ENCODE results near the gene BCAR1.
"Not testable (repeated sequence)": the region's sequence is repeated elsewhere in the genome, so short reads cannot be mapped to it uniquely, and the experiment has no call there.

BCAR1 gene

DNA sequence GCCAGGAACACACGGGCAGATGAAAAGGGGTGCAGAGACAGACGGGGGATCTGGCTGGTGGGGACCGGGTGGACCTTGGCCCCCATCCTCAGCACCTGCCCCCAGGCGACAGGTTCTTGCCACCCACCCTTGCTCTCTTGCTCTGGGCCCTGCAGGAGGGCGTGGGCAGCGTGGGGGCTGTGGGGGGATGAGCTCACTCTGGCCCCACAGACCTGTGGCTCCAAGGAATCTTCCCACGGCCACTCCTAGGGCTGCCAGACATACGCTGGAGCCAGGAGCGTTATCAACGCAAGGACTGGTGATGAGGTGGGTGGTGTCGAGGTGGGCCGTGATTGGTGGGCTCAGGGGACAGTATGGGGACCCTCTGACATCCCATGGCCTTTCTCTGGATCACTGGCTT lies 26.3 kb downstream of the BCAR1 start:
- DNase-seq (ENCODE audit: low read depth in 2 of 2) = no peak

DNA sequence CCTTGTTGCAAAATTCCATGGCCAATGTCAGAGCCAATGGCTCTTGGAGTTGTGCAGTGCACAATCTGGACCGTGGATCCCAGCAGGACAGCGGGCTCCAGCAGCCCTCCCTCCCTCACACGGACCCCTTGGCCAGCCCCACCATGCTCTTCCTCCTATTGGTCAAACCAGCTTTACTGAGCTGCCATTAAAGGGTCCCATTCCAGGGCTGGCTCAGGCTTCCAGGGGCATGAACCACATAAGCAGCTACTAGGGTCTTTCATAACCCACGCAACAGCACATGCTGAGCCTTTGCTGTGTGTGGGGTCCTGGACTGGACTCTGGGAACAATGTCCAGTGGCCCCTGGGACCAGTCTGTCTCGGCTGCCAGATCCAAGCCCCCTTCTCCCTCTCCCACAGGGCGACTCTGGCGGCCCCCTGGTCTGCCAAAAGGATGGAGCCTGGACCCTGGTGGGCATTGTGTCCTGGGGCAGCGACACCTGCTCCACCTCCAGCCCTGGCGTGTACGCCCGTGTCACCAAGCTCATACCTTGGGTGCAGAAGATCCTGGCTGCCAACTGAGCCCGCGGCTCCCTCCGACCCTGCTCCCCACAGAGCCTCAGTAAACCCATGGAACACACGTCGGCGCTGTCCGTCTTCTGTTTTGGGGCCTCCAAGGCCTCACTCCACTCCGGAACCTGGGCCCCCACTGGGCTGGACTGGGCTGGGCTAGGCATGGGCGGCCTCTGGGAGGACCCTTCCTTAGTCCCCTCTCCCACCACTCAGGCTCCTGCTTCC lies 26.9 kb downstream of the BCAR1 start:
- no peak for DNase-seq (ENCODE audit: low read depth in 2 of 2)

DNA sequence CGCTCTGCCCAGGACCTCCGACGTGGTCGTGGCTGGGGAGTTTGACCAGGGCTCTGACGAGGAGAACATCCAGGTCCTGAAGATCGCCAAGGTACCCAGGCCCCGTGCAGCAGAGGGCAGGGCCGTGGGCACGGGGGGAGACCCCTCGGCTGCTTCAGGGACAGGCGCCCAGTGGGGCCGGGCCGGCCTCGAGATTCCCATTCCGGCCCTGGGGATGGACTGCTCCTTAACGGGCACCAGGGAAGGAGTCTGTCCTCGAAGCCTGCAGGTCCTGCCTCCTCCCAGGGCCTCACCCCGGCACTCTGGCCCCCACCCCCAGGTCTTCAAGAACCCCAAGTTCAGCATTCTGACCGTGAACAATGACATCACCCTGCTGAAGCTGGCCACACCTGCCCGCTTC lies 28.3 kb downstream of the BCAR1 start:
- not testable (repeated sequence) for DNase-seq (ENCODE audit: low read depth in 2 of 2)

DNA sequence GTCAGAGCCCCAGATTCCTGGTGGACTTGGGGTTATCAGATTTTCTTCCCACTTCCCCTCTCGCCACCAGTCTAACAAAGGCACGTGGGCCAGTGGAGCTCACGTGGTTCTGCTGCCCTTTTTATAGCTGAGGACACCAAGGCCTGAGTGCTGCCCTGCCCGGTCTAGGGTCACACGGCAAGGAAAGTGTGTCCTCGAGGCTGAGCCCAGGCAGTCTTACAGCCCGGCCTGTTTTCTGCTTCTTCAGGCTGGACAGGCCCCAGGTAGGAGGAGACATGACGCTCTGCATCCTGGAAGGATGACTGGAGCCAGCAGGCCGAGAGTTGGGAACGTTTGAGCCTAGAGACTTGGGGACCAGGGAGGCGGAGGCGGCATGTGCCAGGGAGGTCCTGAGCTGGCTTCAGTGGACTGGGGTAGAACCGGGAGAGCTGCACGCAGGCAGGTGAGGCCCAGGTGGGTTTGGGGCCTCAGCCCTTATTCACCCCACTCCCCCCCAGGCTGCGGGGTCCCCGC lies 29.1 kb downstream of the BCAR1 start:
- DNase-seq (ENCODE audit: low read depth in 2 of 2) = no peak

DNA sequence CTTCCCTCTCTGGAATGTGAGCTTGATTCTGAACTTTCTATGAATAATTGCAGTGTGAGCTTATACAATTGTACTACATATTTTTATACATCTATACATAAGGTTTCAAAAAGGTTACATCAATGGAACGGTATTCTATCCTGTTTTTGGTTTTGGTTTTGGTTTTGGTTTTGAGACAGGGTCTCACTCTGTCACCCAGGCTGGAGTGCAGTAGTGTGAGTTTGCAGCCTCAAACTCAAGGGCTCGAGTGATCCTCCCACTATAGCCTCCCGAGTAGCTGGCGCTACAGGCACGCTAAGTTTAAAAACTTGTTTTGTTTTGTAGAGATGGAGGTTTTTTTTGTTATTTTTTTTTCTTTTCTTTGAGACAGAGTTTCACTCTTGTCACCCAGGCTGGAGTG lies 31.6 kb downstream of the BCAR1 start:
- no peak for DNase-seq (ENCODE audit: low read depth in 2 of 2)

DNA sequence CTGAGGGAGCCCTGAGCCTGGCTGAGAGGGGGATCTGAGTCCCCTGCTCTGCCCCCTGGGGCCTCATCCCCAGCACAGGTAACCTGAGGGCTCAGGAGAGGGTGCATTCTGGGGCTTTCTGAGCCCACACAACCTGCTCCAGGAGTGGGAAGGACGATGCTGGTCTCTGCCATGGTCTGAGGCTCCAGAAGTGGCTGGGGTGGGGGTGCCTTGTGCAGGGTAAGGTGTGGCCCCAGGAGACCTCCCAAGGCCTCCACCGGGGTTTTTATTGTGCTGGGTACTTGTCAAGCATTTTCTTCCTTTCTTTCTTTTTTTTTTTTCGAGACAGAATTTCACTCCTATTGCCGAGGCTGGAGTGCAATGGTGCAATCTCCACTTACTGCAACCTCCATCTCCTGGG lies 32.3 kb downstream of the BCAR1 start:
- no peak for DNase-seq (ENCODE audit: low read depth in 2 of 2)

DNA sequence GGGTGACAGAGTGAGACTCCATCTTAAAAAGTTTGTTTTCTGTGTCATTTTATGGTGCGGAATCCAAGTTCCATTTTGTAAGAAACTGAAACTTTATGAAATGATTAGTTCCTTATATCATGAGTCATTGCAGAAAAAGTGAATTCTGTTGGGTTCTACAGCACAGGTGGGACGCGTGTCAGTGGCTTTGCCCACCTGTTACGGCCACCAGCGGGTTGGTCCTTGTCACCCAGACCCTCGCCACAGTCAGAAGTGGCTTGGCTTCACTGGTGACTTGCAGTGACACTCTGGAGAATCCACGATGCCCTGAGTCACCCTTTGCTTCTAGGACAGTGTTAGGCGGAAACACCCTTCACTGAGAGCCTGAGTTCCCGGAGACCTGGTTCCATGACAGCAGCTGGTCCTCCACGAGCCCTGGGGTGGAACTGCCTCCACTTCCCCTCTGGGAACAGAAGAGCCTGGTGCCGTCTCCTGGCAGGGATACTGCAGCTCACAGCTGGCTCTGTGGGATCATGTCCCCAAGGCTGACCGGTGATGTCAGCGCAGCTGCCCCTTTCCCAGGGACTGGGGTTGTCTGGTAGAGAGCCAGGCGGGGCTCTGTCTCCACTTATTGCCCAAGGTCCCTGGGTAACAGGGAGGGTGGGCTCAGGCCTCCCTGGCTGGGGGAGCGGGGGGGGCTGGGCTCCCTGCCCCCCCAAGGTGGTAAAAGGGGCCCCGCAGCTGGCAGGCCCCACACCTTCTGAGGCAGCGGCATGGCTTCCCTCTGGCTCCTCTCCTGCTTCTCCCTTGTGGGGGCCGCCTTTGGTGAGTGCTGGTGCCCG lies 33.0 kb downstream of the BCAR1 start, which contains the start of gene CTRB1:
Gene CTRB1, plus strand, starts transcription at position 733 of the 821 bp plus-strand sequence. Its CDS starts 20 bp downstream, at position 753.
- no peak for DNase-seq (ENCODE audit: low read depth in 2 of 2)

DNA sequence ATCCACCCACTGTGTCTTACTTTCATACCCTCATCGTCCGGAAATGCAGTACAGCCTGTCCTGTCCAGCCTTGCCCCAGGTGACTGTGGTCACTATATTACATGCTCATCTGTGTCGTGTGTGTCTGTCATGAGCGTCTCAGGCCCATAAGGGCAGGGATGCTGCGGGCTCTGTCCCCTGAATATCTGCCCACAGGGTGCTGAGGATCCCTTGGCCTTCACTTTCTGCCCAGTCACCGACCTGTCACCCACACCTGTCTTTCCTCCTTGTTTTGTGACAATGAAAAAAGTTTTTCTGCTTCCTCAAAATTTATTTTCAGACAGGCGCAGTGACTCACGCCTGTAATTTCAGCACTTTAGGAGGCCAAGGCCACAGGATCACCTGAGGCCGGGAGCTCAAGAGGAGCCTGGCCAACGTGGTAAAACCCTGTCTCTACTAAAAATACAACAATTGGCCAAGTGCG lies 34.0 kb downstream of the BCAR1 start:
- DNase-seq (ENCODE audit: low read depth in 2 of 2) = no peak

DNA sequence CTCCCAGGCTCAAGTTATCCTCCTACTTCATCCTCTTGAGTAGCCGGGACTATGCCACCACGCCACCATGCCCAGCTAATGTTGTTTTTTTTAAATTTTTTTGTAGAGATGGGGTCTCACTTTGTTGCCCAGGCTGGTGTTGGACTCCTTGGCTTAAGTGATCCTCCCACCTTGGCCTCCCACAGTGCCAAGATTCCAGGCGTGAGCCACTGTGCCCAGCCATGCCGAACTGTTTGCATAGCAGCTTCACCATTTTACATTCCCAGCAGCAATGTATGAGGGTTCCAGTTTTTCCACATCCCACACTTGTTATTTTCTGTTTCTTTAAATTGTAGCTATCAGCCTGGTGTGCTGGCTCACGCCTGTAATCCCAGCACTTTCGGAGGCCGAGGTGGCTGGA lies 34.8 kb downstream of the BCAR1 start:
- no peak for DNase-seq (ENCODE audit: low read depth in 2 of 2)

DNA sequence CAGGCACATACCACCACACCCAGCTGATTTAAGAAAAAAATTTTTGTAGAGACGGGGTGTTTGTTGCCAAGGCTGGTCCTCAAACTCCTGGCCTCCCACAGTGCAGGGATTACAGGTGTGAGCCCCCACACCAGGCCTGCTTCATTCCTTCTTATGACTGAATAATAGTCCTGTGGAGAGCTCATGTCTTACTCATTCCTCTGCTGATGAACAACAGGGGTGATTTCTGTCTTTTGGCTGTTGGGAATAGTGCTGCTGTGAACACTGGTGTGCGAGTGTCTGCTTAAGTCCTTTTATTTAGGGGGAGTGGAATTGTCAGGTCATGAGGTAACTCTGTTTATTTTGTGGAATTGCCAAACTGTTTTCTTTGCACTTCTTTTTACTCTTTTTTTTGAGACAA lies 35.3 kb downstream of the BCAR1 start:
- DNase-seq (ENCODE audit: low read depth in 2 of 2) = no peak

DNA sequence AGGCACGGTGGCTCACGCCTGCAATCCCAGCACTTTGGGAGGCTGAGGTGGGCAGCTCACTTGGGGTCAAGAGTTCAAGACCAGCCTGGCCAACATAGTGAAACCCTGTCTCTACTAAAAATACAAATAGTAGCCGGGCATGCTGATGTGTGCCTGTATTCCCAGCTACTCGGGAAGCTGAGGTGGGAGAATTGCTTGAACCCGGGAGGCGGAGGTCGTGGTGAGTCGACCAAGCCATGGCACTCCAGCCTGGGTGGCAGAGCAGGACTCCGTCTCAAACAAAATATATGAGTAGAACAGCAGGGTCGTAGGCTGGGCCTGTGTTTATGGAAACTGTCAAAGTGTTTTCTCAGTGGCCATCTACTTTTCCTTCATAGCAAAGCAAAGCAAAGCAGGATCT lies 40.1 kb downstream of the BCAR1 start:
- DNase-seq (ENCODE audit: low read depth in 2 of 2) = not testable (repeated sequence)

DNA sequence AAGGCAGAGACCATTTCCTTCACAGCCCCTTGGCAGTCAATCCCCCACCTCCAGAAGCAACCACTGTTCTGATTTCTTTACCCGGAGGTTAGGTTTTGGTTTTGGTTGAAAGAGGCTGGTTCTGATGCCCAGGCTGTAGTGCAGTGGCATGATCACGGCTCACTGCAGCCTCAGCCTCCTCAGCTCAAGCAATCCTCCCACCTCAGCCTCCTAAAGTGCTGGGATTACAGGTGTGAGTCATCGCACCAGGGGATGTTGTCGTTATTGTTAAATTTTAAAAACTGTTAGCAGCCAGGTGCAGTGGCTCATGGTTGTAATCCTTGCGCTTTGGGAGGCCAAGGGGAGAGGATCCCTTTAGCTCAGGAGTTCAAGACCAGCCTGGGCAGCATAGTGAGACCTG lies 41.5 kb downstream of the BCAR1 start:
- no peak for DNase-seq (ENCODE audit: low read depth in 2 of 2)

DNA sequence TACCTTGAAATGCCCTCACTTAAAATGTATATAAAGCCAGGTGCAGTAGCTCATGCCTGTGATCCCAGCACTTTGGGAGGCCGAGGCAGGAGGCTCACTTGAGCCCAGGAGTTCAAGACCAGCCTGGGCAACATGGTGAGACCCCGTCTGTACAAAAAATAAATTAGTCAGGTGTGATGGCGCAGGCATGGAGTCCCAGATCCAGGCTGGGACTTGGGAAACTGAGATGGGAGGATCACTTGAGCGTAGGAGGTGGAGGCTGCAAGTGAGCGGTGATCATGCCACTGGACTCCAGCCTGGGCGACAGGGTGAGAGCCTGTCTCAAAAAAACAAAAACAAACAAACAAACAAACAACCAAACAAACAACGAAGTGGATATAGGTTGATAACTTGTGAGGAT lies 41.9 kb downstream of the BCAR1 start:
- DNase-seq (ENCODE audit: low read depth in 2 of 2) = not testable (repeated sequence)

DNA sequence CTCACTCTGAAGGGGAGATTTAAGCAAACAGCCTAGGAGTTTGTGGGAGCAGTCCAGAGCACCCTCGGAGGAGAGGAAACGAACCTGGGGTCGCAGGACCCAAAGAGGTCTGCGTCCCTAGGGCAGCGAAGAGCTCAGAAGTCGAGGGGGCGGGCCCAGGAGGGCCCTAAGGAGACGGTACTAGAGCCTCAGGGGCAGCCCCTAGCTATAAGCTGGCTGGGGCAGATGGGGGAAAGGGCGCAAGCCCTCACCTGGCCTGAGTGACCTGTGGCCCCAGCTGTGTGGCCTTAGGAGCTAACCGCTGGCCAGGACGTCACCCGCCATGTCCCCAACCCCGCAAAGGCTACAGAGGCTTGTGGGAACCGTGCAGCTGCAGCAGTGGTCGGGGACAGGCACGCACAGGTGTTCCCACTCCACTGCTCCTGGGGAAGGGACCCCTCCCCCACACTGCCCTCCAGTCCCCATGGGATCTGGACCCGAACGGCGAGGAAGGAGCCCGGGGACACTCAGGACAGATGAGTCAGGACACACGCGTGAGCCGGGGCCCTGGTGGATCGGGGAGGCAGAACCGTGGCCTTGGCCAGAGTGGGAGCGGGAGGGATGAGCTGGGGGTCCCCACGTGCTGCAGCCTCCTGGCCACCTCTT lies 42.4 kb downstream of the BCAR1 start:
- no peak for DNase-seq (ENCODE audit: low read depth in 2 of 2)

DNA sequence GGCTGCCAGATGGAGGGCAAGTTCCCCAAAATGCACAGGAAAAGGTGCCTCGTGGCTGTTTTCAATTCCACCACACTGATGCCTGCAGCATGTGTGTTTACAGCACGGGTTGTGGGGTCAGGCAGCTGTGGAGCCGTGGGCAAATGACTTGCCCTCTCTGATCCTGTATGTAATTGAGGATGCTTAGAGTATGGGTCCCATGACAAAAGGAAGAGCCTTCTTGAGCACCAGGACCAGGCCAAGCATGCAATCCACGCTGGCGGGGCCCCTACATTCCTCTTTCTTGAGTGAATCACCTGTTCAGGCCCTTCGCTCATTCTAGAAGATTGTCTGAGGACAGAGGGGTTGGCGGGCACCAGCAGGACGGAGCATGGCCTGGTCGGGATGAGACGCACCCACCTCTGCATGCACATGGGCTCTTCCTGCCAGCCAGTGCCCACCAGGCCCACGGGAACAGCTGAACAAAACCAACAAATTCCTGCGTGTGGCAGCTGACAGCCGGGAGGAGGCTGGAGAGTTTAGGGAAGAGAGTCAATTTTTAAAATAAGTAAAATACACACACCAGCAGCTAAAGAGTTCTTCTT lies 43.1 kb downstream of the BCAR1 start:
- DNase-seq (ENCODE audit: low read depth in 2 of 2) = no peak

DNA sequence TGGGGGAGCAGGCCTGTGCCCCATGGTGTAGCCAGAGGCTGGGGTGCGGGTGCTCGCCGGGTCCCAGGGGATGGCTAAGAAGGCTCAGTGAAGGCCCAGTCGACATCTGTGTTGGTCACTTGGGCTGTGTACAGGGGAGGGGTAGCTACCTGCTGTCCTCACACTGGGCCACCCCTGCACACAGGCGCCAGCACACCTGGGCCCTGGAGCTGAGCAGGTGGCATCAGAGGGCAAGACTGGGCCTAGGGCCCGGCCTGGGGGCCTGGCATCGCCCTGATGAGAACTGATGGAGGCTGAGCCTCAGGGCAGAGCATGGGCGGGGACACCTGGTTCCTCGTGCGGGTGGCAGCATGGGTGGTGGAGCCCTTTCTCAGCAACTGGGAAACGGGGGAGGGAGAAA lies 43.6 kb downstream of the BCAR1 start:
- no peak for DNase-seq (ENCODE audit: low read depth in 2 of 2)

DNA sequence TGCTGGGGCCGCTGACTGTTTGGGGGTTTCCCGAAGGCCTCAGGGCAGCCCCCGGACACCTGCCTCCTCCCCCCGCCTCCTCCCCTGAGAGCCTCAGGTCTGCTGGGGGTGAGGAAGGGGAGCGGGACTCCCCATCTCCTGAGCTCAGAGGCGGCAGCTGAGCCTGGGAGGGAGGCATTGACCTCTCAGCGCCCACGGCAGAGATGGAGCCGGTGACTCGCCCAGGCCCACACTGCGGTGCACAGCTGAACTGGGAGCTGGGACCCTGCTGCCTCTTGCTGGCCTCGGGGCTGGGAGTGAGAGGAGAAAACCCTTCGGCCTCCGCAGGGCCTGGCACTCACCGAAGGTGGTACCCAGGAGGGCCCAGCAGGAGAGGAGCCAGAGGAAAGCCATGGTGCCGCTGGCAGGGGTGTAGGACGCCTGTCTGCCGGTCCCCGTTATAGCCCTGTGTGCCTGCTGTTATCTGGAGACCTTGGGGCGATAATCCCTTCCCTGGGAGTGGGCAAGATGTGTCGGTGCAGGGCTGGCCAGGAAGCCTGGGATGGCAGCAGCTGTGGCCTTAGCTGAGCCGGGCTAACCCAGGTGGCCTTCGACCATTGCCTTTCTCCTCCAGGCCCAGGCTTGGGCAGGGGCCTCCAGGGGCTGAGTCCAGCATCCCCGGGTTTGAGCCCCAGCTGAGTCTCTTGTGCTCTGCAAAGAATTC lies 44.5 kb downstream of the BCAR1 start, which contains the start of gene CTRB2:
Gene CTRB2, minus strand, starts transcription at position 413 of the 703 bp plus-strand sequence. Its CDS starts 20 bp downstream, at position 393.
- no peak for DNase-seq (ENCODE audit: low read depth in 2 of 2)

DNA sequence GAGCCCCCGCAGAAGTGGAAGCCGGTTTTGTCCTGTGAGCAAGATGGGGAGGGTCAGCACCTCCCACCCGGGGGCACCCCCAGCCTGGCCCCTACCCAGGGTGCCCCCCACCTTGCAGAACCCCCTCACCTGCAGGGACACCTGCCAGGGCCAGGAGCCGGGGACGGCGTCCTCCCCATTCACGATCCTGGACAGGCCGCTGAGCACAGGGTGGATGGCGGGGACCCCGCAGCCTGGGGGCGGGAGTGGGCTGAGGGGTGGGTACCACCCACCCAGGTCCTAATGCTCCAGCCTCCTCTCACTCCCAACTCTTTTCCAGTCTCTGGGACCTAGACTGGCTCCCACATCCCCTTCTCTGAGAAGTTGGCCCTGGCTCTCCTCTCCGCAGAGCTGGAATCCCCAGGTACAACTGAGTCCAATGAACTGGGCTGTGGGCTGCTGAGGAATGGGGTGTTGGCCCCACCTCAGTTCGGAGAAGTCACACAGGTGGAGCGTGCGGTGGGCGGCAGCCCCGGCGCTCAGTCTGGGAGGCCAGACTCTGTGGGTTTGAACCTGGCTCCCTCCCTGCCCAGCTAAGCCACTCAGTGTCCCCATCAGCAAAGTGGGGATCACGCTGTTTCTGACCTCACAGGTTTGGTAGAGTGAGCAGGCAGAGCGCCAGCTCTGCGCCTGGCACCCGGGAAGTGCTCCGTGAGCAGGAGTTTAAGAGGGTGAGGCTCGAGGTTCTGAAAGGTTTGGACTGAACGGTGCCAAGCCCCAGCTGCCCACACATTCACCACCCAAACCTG lies 45.3 kb downstream of the BCAR1 start:
- DNase-seq (ENCODE audit: low read depth in 2 of 2) = not testable (repeated sequence)

DNA sequence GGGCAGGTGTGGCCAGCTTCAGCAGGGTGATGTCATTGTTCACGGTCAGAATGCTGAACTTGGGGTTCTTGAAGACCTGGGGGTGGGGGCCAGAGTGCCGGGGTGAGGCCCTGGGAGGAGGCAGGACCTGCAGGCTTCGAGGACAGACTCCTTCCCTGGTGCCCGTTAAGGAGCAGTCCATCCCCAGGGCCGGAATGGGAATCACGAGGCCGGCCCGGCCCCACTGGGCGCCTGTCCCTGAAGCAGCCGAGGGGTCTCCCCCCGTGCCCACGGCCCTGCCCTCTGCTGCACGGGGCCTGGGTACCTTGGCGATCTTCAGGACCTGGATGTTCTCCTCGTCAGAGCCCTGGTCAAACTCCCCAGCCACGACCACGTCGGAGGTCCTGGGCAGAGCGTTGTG lies 46.0 kb downstream of the BCAR1 start:
- not testable (repeated sequence) for DNase-seq (ENCODE audit: low read depth in 2 of 2)

DNA sequence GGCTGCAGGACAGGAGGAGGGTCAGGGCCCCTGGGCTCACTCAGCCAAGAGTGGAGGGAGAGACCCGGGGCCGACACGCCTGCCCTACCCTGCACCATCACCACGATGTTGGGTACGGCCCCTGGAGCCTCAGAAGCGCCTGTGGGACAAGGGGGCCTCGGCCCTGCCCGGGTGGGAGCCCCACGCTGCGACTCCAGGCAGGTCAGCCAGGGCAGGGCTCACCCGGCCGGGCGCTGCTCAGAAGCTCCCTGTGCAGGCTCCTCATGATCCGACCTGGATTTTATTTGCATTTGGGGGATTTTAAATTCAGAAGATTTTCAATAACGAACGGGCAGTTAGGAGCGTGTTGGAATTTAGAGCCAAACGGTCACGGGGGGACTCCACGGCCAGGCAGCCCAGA lies 46.5 kb downstream of the BCAR1 start:
- not testable (repeated sequence) for DNase-seq (ENCODE audit: low read depth in 2 of 2)

All from fibroblast of skin of left biceps (primary cell).